ENCODE results near the gene IL18RAP.

The IL18RAP gene

GRCh38 chr2:102423368-102423767 lies 408 bp downstream of the IL18RAP start:
- no peak for DNase-seq (ENCODE audit: low read depth, low spot score)

- no peak for DNase-seq (ENCODE audit: low read depth, low spot score)
Observed at GRCh38 chr2:102424754-102425153, 1.8 kb downstream of the IL18RAP start.

GRCh38 chr2:102425441-102426132 lies 2.6 kb downstream of the IL18RAP start:
- no peak for DNase-seq (ENCODE audit: low read depth, low spot score)

GRCh38 chr2:102427249-102427648 lies 4.3 kb downstream of the IL18RAP start:
- DNase-seq (ENCODE audit: low read depth, low spot score) = no peak

- DNase-seq (ENCODE audit: low read depth, low spot score) = no peak
Observed at GRCh38 chr2:102428573-102428972, 5.6 kb downstream of the IL18RAP start.

- DNase-seq (ENCODE audit: low read depth, low spot score) = no peak
Observed at GRCh38 chr2:102432386-102432785, 9.4 kb downstream of the IL18RAP start.

DNA sequence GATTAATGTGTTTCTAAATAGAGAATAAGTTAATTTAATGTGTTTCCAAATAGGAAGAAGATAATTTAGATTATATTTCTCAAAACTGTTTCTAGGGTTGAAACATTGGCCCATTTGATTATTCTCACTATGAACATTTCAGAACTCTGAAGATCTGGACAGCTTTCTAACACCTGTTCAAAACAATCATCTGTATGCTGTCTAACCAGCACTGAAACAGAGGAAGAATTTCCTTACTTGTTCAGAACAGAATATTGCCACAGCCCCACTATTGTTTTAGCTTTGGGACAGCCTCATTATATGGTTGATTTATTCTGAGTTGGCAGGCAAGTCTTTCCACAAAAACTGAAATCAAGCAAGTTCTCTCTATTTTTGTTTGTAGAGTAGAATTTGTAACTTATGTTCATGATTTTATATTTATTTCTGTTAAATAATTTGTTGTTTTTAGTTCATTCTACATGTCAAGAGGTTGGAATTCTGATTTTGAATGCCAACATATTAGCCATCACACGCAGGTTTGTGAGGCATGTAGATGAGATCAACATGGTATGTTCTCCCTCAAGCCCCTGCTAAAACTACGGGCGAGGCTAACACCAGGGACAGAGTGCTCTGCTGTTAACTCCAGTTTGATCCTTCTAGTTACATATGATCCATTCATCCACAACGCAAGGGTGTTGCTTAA lies 11.2 kb downstream of the IL18RAP start:
- no peak for DNase-seq (ENCODE audit: low read depth, low spot score)

- DNase-seq (ENCODE audit: low read depth, low spot score) = no peak
Observed at GRCh38 chr2:102434655-102435381, 11.9 kb downstream of the IL18RAP start.

GRCh38 chr2:102435741-102436140 lies 12.8 kb downstream of the IL18RAP start:
- no peak for DNase-seq (ENCODE audit: low read depth, low spot score)

GRCh38 chr2:102436323-102436722 lies 13.4 kb downstream of the IL18RAP start:
- peak; percentile 80 for DNase-seq (ENCODE audit: low read depth, low spot score)

GRCh38 chr2:102437122-102437521 lies 14.2 kb downstream of the IL18RAP start:
- DNase-seq (ENCODE audit: low read depth, low spot score) = no peak

- DNase-seq (ENCODE audit: low read depth, low spot score) = no peak
Observed at GRCh38 chr2:102438111-102438510, 15.2 kb downstream of the IL18RAP start.

GRCh38 chr2:102438578-102438977 lies 15.6 kb downstream of the IL18RAP start:
- no peak for DNase-seq (ENCODE audit: low read depth, low spot score)

- peak; percentile 74 for DNase-seq (ENCODE audit: low read depth, low spot score)
Observed at GRCh38 chr2:102439065-102439695, 16.2 kb downstream of the IL18RAP start.

DNA sequence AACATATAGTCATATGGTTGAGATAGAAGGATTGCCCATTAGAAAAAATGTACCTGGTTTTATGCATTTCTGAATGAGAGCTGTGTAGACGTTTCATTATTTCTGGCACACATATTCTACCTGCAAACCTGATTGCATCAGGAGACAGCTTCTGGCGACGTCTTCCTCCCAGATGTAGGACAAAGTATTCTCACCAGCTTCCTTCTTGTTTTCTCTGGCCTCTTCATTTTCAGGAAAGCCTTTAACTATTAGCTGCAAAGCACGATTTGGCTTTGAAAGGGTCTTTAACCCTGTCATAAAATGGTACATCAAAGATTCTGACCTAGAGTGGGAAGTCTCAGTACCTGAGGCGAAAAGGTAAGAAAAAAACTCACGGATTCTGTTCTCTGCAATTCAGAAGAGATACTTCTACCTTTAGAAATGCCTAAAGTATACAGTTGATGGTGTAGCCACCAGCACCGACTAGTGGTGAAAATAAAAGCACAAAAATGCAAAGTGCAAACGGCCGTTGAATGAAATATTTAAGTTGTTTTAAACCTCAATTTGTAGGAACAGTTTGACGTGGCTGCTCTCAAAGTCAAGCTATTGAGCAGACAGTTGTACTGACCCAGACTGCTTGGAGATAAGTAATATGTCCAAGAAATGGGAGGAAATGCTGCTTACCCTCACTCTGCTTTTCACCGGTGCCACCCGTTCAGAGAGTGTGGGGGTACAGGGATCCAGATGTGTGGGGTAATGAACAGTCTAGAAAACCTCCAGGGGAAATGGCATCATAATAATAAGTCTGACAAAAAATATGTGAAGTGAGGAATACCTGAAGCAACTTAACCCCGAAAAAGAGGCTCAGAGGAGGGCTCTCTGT lies 20.2 kb downstream of the IL18RAP start:
- DNase-seq (ENCODE audit: low read depth, low spot score) = peak; percentile 60

DNA sequence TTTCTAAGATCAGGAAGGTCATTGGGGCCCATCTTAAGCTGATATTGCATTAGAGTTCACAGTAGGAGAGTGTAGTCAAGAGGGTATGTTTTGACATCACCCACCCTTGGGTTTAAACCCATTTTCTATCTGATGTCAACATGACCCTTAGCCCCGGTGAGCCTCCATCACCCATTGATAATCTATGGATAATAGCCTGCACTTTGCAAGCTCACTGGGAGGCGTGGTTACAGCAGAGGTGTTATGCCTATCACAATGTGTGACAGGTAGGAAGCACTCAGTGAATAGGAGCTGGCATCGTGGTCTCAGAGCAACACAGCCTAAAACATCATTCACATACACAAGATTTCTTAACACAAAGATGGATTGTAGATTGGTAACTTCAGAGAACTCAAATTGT lies 21.3 kb downstream of the IL18RAP start:
- no peak for DNase-seq (ENCODE audit: low read depth, low spot score)

GRCh38 chr2:102446936-102447335 lies 24.0 kb downstream of the IL18RAP start:
- DNase-seq (ENCODE audit: low read depth, low spot score) = no peak

DNA sequence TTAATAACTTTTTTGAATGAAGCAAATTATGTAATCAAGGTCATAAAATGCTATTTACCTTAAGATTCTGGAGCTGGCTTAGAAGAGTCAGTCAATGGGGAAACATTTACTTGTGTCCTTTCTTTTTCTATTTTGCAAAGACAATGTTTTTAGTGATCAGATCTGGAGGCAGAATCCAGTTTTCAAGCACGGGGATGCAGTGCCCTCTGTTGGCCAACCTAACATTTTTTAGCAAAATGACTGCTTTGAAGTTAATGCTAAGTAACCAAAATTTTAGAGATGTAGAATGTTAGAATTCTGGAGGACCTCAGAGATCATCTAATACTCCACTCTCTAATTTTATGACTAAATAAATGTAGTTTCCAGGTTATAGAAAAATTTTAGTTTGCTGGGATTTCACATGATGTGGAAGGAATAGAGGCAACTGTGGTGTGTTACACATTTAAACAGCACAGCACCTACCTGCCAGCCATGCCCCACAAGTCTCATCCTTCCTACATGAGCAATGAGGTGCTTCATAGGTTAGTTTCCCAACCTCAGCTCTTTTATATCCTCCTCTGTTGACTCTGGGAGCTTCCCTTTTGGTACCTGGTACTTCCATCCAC lies 26.5 kb downstream of the IL18RAP start:
- peak; percentile 69 for DNase-seq (ENCODE audit: low read depth, low spot score)

DNA sequence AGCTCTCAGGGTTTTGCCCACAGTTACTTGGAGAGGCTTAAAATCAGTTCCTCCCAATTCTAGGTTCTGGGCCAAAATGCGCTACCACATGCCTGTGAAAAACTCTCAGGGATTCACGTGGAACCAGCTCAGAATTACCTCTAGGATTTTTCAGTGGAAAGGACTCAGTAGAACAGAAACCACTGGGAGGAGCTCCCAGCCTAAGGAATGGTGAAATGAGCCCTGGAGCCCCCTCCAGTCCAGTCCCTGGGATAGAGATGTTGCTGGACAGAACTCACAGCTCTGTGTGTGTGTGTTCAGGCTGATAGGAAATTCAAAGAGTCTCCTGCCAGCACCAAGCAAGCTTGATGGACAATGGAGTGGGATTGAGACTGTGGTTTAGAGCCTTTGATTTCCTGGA lies 29.0 kb downstream of the IL18RAP start:
- DNase-seq (ENCODE audit: low read depth, low spot score) = peak; percentile 32

- peak; percentile 32 for DNase-seq (ENCODE audit: low read depth, low spot score)
Observed at GRCh38 chr2:102453501-102453900, 30.5 kb downstream of the IL18RAP start.
